HG03175 (cell line): ENCODE results near the gene RPL18.
"Not testable (repeated sequence)": the region's sequence is repeated elsewhere in the genome, so short reads cannot be mapped to it uniquely, and the experiment has no call there.

Experiments used
- ATAC-seq: cut with Tn5 transposase; IDR thresholded peaks from one replicate; pipeline ENCODE4 v1.9.1; 2021; ENCODE audit warnings: mild to moderate bottlenecking, moderate library complexity; ENCODE audit not compliant: unreplicated experiment

The RPL18 gene

GRCh38 chr19:48618916-48619691, at the start of gene RPL18, which contains the start of gene SPHK2:
RPL18 (minus strand) TSS chr19:48619178; CDS start chr19:48619143, 35 bp downstream.
SPHK2 (plus strand) TSS chr19:48619506; CDS start chr19:48620515, 1,009 bp downstream.
- ATAC-seq: peak; percentile 88

DNA sequence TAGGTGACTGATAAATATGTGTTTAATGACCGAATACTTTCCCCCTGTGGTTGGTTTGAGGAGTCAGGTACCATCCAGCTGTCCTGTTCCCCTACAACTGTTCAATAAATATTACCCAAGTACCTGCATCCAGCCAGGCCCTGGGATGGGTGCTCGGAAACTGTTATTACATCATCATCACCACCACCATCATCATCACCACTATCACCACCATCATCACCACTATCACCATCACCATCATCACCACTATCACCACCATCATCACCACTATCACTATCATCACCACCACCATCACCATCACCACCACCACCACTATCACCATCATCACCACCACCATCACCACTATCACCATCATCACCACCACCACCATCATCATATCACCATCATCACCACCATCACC, 49.8 kb upstream of the RPL18 start:
- no peak for ATAC-seq

DNA sequence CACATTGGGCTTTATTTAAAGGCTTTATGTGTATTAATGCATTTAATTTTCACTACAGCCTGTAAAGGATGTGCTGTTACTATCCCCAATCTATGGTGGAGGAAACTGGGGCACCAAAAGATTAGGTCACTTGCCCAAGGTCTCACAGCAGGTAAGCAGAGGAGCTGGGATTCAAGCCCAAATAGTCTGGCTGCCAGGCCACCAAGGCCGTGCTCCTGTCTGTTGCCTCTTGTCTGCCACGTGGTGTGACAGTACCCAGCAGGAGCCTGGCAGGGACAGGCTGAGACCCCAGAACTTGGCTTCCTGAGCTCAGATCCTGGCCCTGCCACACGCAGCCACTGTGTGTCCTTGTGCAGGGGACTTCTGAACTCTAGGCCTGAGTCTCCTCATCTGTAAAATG, 49.4 kb upstream of the RPL18 start:
- ATAC-seq: no peak

- no peak for ATAC-seq
Measured at GRCh38 chr19:48665786-48666185, 46.8 kb upstream of the RPL18 start.

DNA sequence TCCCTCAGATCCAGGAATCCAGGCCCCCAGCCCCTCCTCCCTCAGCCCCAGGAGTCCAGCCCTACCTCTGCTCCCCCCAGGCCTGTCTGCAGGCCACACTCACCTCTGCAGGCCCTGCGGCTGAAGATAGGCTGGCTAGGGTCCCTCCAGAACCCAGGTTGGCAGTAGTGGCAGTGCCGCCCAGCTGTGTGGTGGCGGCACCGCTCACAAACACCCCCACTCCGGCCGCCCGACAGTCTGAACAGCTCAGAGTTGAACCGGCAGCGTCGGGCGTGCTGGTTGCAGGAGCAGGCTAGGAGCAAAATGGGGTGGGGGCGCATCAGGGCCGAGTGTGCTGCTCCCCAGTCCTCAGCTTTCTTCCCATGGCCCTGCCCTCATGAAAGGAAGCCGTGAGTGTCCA, 45.5 kb upstream of the RPL18 start:
- ATAC-seq: no peak

GRCh38 chr19:48663667-48664066, 44.7 kb upstream of the RPL18 start:
- ATAC-seq: no peak

GRCh38 chr19:48661711-48662090, 42.7 kb upstream of the RPL18 start:
- no peak for ATAC-seq

DNA sequence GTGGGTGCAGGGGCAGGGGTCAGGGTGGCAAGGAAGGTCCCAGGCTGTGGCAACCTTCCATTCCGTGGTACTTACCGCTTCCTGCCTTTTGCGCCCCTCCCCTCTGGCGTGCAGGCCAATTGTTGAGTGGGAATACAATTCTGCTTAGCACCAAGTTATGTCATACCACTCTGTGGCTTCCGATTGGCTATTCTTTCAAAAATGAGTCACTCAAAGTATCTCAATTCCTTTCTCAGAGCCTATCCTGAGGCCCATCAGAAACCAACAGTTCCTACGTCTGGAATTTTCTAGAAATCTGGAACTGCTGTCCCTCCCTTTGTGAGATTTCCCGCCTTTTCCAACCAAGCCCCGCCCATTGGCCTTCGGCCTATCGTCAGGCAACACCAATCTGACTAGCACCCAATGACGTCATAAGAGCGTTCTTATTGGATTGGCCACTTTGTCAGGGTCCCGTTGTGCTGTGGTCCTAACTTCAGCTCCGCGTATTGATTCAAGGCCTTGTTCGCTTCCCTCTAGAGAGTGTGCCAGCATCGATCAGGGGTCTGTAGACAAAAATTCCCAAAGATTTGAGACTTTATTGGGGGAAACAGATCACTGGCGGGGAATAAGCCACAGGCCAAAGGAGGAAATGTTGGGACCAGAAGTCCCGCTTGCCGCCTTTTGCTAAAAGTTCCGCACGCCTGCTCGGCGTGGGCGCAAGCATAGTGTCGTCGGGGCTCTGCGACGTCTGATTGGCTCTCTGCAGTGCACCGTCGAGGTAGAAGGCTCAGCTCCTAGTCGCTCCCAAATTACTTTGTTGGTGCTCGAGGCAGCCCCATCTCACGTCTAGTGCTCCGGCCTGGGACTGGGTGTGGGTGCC, 42.1 kb upstream of the RPL18 start:
- ATAC-seq: peak; percentile 83

DNA sequence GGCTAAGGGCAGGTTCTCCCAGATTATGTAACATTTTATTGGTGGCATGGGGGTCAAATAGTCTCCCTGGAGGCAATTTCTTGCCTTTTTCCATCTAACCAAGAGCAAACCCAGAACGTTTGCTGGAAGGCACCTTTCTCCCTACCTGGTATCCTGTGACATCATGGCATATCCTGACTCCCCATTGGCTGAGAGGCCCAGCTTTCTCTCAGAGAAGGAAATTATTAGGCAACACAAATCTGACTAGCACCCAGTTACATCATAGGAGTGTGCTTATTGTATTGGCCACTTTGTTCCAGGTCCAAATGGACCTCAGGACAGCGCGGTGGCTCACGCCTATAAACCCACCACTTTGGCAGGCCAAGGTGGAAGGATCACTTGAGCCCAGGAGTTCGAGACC, 40.8 kb upstream of the RPL18 start:
- ATAC-seq: no peak

- no peak for ATAC-seq
Measured at GRCh38 chr19:48658483-48658882, 39.5 kb upstream of the RPL18 start.

- ATAC-seq: not testable (repeated sequence)
Measured at GRCh38 chr19:48657828-48658227, 38.9 kb upstream of the RPL18 start.

DNA sequence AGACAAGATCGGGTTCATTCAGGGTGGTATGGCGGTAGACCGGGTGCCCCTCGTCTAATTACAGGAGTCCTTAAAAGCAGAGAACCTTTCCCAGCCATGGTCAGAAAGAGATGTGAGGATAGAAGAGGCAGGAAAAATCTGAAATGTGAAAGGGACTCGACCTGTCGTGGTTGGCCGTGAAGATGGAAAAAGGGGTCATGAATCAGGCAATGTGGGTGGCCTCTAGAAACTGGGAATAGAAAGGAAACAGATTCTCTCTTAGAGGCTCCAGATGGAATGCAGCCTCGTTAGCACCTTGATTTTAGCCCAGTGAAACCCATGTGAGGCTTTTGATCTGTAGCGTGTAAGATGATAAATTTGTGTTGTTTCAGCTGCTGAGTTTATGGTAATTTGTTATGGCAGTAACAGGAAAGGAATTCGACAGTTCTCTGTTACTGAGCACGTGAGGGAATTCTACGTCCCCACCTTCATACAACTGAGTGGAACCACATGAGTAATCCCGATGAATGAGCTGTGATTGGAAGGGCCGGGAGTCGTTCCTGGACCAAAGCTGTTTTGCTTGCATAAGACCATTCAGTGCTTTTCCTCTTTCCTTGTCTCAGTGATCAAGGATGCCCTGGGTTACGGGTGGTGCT, 38.0 kb upstream of the RPL18 start:
- no peak for ATAC-seq

GRCh38 chr19:48654299-48655059, 35.5 kb upstream of the RPL18 start:
- no peak for ATAC-seq

DNA sequence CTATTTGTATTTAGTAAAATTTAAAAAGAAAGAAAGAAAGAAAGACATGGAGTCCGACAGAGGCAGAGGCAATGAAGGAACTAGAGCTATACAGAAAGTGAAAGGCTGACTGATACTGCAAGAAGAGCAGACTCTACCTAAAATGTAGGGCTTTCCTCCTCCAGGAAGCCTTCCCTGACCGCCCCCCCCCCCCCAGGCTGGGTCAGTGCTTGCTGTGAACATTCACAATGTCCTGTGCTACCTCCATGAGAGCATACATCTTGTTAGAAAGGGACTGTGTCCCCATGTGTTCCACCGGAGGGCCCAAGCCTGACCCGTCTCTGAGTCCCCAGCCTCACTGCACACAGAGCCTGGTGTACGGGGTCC, 32.7 kb upstream of the RPL18 start:
- no peak for ATAC-seq

- no peak for ATAC-seq
Measured at GRCh38 chr19:48650974-48651682, 32.1 kb upstream of the RPL18 start.

DNA sequence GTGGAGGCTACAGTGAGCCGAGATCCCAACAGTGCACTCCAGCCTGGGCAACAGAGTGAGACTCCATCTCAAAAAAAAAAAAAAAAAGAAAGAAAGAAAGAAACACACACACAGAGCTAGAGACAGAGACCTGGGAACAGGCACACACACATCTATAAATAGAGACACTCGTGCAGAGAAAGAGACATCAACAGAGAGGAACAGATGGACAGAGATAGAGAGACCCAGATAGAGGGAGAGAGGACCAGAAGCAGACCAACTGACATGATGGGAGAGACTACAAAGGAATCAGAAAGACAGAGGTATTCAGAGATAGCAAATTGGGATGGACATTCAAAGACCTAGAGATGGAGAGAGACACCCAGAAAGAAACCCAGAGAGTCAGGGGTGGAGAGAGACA, 29.2 kb upstream of the RPL18 start:
- no peak for ATAC-seq

- no peak for ATAC-seq
Measured at GRCh38 chr19:48646722-48647216, 27.8 kb upstream of the RPL18 start.

DNA sequence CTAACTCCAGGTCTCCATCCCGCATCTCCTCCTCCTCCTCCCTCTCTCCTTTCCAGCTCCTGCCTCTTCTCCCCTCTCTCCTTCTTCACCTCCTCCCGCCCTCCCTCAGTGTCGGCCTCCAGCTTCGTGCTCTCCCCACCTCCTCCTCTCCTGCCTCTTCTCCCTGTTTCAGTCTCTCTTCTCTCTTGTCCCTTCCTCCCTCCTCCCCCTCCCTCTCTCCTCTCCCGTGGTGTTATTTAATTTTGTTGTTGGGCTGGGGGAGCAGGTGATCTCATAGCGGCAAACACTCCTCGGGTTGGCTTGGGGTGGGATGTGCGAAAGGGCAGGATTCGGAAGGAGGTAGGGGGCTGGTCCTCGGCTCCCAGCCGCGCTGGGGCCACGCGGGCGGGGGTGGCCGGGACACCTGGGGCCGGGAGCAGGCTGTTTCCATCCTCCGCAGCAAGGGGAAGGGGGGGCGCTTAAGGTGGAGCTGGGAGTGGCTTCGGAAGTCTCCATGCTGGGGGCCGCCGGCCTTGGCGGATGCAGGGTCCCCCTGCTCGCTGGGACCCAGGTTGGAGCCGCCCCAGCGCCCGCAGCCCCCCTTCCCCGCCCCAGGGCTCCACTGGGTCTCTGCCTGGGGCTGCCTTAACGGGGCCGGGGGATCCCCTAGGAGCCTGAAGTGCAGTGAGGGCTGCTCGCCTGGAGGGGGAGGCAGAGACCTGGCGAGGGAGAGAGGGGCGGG, 27.2 kb upstream of the RPL18 start, which contains the start of gene CA11:
Gene CA11 (minus strand): TSS at position 187 of the 721 bp plus-strand sequence. CDS start 555 bp downstream, outside the sequence.
- peak; percentile 68 for ATAC-seq

DNA sequence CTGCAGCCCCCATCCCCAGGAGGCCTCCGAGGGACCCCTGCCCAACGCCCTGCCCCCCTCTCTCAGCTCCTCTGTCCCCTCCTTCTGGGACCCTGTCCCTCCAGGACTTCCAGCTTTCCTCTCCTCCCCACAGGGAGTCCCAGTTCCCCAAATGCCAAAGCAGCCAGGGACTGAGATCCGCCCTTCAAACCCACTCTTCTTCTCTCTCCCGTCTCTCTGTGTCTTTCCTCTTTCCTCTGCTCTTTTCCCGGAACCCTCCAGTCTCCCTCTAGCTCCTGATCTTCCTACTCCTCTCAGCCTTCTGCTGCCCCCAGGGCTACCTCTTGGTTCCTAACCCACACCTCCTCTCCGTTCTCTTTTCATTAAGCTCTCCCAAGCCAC, 26.6 kb upstream of the RPL18 start:
- ATAC-seq: no peak
